ENCODE measurements around the gene GJB4. TPM values are rescaled to one million over a fixed set of nuclear protein-coding genes. Genes with fewer than 3 reads are reported as not detected.

The GJB4 gene
- total RNA-seq, 1 donor from 2014 or later: 8.2 TPM

DNA sequence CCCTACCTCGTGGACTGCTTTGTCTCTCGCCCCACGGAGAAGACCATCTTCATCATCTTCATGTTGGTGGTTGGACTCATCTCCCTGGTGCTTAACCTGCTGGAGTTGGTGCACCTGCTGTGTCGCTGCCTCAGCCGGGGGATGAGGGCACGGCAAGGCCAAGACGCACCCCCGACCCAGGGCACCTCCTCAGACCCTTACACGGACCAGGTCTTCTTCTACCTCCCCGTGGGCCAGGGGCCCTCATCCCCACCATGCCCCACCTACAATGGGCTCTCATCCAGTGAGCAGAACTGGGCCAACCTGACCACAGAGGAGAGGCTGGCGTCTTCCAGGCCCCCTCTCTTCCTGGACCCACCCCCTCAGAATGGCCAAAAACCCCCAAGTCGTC lies 35.2 kb downstream of the GJB4 start:
- DNase-seq (ENCODE audit: low read depth): no peak
- Histone ChIP-seq H3K4me3 (ENCODE audit: low read depth, low read length) (no peak overlapping the region), H3K36me3 (ENCODE audit: control insufficient read depth, insufficient read depth, low read length) (no peaks in the 10 kb centered on the region), H3K27me3 (ENCODE audit: control insufficient read depth, insufficient read depth, low read length) (peaks cover 6% of the 10 kb centered on the region)
- TF ChIP-seq, protein P1, sequence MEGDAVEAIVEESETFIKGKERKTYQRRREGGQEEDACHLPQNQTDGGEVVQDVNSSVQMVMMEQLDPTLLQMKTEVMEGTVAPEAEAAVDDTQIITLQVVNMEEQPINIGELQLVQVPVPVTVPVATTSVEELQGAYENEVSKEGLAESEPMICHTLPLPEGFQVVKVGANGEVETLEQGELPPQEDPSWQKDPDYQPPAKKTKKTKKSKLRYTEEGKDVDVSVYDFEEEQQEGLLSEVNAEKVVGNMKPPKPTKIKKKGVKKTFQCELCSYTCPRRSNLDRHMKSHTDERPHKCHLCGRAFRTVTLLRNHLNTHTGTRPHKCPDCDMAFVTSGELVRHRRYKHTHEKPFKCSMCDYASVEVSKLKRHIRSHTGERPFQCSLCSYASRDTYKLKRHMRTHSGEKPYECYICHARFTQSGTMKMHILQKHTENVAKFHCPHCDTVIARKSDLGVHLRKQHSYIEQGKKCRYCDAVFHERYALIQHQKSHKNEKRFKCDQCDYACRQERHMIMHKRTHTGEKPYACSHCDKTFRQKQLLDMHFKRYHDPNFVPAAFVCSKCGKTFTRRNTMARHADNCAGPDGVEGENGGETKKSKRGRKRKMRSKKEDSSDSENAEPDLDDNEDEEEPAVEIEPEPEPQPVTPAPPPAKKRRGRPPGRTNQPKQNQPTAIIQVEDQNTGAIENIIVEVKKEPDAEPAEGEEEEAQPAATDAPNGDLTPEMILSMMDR (IDR thresholded peaks at IDR 0.05; ENCODE audit: insufficient read depth, low read length, severe bottlenecking): no peak
- no peak for FAIRE-seq

DNA sequence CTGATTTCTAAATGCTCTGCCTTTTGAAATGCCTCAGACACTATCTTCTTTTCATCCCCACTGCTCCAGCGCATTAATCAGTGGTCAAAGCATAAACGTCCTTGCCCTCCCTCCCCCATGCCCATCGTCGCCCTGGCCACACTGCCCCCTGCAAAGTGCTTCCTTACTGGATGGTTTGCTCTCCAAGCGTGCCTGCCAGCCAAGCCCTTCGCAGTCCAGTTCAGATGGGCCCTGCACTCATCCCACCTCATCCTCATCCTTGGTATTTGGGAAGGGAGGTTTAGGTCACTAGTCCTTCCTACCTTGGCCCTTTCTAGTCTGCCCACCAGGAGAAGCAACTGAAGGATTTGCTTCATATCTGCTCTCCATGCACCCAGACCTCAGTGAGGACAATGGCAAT lies 36.4 kb downstream of the GJB4 start:
- H3K36me3 ChIP-seq (ENCODE audit: control insufficient read depth, insufficient read depth, low read length): no peaks in the 10 kb centered on the region
- no peak for FAIRE-seq
- H3K27me3 ChIP-seq (ENCODE audit: control insufficient read depth, insufficient read depth, low read length): peaks cover 6% of the 10 kb centered on the region
- TF ChIP-seq, protein P1 (IDR thresholded peaks at IDR 0.05; ENCODE audit: insufficient read depth, low read length, severe bottlenecking): no peak
- no peak overlapping the region for H3K4me3 ChIP-seq (ENCODE audit: low read depth, low read length)
- no peak for DNase-seq (ENCODE audit: low read depth)

DNA sequence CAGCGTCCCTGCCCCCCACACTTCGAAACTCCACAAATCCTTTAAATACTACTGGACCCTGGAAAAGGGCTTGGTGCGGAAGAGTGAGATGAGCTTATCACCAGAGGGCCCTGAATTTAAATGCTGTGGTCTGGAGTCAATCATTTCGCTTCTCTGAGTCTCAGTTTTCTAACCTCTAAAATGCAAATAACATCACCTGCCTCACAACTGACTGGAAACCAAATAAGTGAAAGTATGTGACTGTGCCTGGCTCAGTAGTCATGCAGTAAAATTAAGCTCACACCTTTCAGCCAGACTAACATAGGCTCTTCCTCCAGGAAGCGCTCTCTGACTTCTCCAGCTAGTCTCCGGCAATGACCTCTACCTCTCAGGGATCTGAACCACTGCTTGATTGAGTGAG lies 37.5 kb downstream of the GJB4 start:
- no peaks in the 10 kb centered on the region for H3K36me3 ChIP-seq (ENCODE audit: control insufficient read depth, insufficient read depth, low read length)
- FAIRE-seq: no peak
- peaks cover 5% of the 10 kb centered on the region for H3K27me3 ChIP-seq (ENCODE audit: control insufficient read depth, insufficient read depth, low read length)
- DNase-seq (ENCODE audit: low read depth): no peak
- TF ChIP-seq, protein P1 (IDR thresholded peaks at IDR 0.05; ENCODE audit: insufficient read depth, low read length, severe bottlenecking): no peak
- H3K4me3 ChIP-seq (ENCODE audit: low read depth, low read length): no peak overlapping the region

DNA sequence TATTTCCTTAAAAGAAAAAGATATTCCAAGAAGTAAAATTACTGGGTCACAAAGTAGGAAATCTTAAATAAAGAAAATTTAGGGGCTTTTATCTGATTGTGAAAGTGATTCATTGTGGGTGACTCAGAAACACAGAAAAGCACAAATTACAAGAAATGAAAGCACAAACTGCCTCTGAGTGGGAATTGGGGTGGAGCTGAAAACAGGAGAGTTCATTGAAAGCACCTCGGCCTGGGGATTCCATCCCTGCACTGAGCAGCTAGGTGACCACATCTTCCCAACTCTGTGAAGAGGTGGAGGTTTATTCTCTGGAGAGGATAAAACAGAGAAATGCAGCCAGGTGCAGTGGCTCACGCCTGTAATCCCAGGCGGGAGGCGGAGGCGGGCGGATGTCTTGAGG lies 40.7 kb downstream of the GJB4 start:
- FAIRE-seq (no peak), DNase-seq (ENCODE audit: low read depth) (no peak)
- Histone ChIP-seq H3K36me3 (ENCODE audit: control insufficient read depth, insufficient read depth, low read length) (no peaks in the 10 kb centered on the region), H3K4me3 (ENCODE audit: low read depth, low read length) (no peak overlapping the region), H3K27me3 (ENCODE audit: control insufficient read depth, insufficient read depth, low read length) (no peaks in the 10 kb centered on the region)
- TF ChIP-seq, protein P1 (IDR thresholded peaks at IDR 0.05; ENCODE audit: insufficient read depth, low read length, severe bottlenecking): no peak

DNA sequence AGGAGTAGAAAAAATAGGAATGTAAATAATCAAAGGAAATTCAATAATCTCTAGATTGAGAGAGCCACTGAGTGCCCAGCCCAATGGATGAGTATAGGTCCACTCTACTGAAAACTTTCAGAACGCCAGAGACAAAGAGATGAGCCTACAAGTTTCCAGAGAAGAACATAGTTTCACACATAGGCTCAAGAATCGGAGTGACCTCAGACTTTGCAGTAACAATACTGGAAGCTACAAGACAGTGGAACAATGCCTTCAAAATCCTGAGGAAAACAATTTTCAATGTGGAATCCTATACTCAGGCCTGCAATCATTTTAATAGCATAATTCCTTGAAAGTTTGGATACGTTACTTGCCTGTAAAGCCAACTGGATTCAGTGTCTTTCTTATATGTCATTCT lies 44.2 kb downstream of the GJB4 start:
- H3K27me3 ChIP-seq (ENCODE audit: control insufficient read depth, insufficient read depth, low read length): no peaks in the 10 kb centered on the region
- H3K4me3 ChIP-seq (ENCODE audit: low read depth, low read length): no peak overlapping the region
- TF ChIP-seq, protein P1 (IDR thresholded peaks at IDR 0.05; ENCODE audit: insufficient read depth, low read length, severe bottlenecking): no peak
- H3K36me3 ChIP-seq (ENCODE audit: control insufficient read depth, insufficient read depth, low read length): no peaks in the 10 kb centered on the region
- no peak for FAIRE-seq
- DNase-seq (ENCODE audit: low read depth): no peak

DNA sequence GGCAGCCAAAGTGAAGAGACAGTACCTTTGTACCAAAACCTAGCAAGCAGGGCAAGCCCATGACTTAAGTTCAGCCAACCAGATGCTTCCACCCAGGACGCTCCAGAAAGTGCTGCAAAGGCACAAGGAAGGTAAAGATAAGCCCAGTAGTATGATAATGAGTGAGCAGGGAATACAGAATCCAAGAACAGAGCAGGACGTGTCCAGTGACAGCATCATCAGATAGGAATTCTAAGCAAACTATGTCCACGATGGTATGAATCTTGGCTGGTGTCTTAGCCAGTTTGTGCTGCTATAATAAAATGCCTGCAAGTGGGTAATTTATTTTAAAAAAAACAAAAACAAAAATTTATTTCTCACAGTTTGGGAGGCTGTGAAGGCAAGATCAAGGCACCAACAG lies 46.9 kb downstream of the GJB4 start:
- no peak for FAIRE-seq

More for the DNA sequence above, 46.9 kb downstream of the GJB4 start:
- H3K27me3 ChIP-seq (ENCODE audit: control insufficient read depth, insufficient read depth, low read length): no peaks in the 10 kb centered on the region
- TF ChIP-seq, protein P1 (IDR thresholded peaks at IDR 0.05; ENCODE audit: insufficient read depth, low read length, severe bottlenecking): no peak
- no peaks in the 10 kb centered on the region for H3K36me3 ChIP-seq (ENCODE audit: control insufficient read depth, insufficient read depth, low read length)
- no peak overlapping the region for H3K4me3 ChIP-seq (ENCODE audit: low read depth, low read length)
- DNase-seq (ENCODE audit: low read depth): peak; percentile 54
